Stimulated activated CD4-positive, alpha-beta T cell treated with anti-CD3 and anti-CD28 coated beads, Interleukin-15, amount 100 ng/mL, for 48 hours (primary cell): ENCODE results near the gene RPAP3.

ENCODE experiments used
- DNase-seq, 2 donors: peaks; one replicate each; pipeline ENCODE4 v3.0.0-alpha.2; 2020; ENCODE audit warnings: low read depth in 2 of 2

RPAP3 gene

GRCh38 chr12:47718531-47718930 is 12.7 kb upstream of the RPAP3 start:
- no peak for DNase-seq

GRCh38 chr12:47717443-47718193 is 11.8 kb upstream of the RPAP3 start:
- DNase-seq = peak; percentile 36 to 43

- no peak for DNase-seq
Observed at GRCh38 chr12:47717046-47717442, 11.2 kb upstream of the RPAP3 start.

GRCh38 chr12:47715877-47716548 is 10.2 kb upstream of the RPAP3 start:
- no peak for DNase-seq

GRCh38 chr12:47715393-47715876 is 9.6 kb upstream of the RPAP3 start:
- peak; percentile 62 to 72 for DNase-seq

- DNase-seq = no peak
Observed at GRCh38 chr12:47714826-47715386, 9.1 kb upstream of the RPAP3 start.

GRCh38 chr12:47712171-47712570 is 6.3 kb upstream of the RPAP3 start:
- no peak for DNase-seq

GRCh38 chr12:47711448-47711847 is 5.6 kb upstream of the RPAP3 start:
- no peak for DNase-seq

GRCh38 chr12:47710278-47710677 is 4.4 kb upstream of the RPAP3 start:
- no peak for DNase-seq

GRCh38 chr12:47709671-47710070 is 3.8 kb upstream of the RPAP3 start:
- no peak for DNase-seq

GRCh38 chr12:47709237-47709636 is 3.4 kb upstream of the RPAP3 start:
- no peak for DNase-seq

- DNase-seq = no peak
Observed at GRCh38 chr12:47707905-47708543, 2.2 kb upstream of the RPAP3 start.

- no peak for DNase-seq
Observed at GRCh38 chr12:47707355-47707754, 1.5 kb upstream of the RPAP3 start.

- no peak for DNase-seq
Observed at GRCh38 chr12:47705229-47705565, 633 bp downstream of the RPAP3 start.

- DNase-seq = no peak
Observed at GRCh38 chr12:47704719-47705118, 1.1 kb downstream of the RPAP3 start.

- DNase-seq = no peak
Observed at GRCh38 chr12:47700263-47700662, 5.6 kb downstream of the RPAP3 start.

- no peak for DNase-seq
Observed at GRCh38 chr12:47698631-47699030, 7.2 kb downstream of the RPAP3 start.

GRCh38 chr12:47698055-47698454 is 7.8 kb downstream of the RPAP3 start:
- no peak for DNase-seq

GRCh38 chr12:47689215-47689614 is 16.6 kb downstream of the RPAP3 start:
- DNase-seq = no peak

GRCh38 chr12:47687636-47688035 is 18.2 kb downstream of the RPAP3 start:
- DNase-seq = no peak

- no peak for DNase-seq
Observed at GRCh38 chr12:47686645-47687240, 19.1 kb downstream of the RPAP3 start.

- no peak for DNase-seq
Observed at GRCh38 chr12:47679785-47680184, 26.0 kb downstream of the RPAP3 start.
